HL-60 (cell line): ENCODE data around the gene ZNF410.

Source experiments
- DNase-seq, 2 experiments: peaks; one replicate each; pipeline ENCODE4 v3.0.0-alpha.2; 2010 to 2020; ENCODE audit warnings: low read depth in 1 of 2, low spot score in 1 of 2
- H3K27ac ChIP-seq: fragments of 250-450 bp; sonication (Bioruptor Pico); replicated peaks from 2 replicates; pipeline ENCODE4 v1.5.1; 2020; ENCODE audit warnings: mild to moderate bottlenecking, moderate library complexity
- H3K27me3 ChIP-seq: fragments of 250-450 bp; sonication (Bioruptor Pico); 2 replicates; pipeline ENCODE4 v1.5.1; 2021; ENCODE audit warnings: mild to moderate bottlenecking, moderate library complexity; ENCODE audit not compliant: insufficient read depth, poor library complexity, severe bottlenecking
- H3K4me3 ChIP-seq: replicated peaks from 2 replicates; pipeline ENCODE4 v1.5.1; 2011; ENCODE audit warnings: mild to moderate bottlenecking, control low read depth, low read length; ENCODE audit not compliant: insufficient read depth
- GABPA ChIP-seq: IDR thresholded peaks from 2 replicates; pipeline ENCODE4 v1.6.1; 2012; ENCODE audit warnings: low read depth
- POLR2AphosphoS5 ChIP-seq: IDR thresholded peaks from 2 replicates; pipeline ENCODE4 v1.6.1; 2012; ENCODE audit warnings: low read depth
- REST ChIP-seq: IDR thresholded peaks from 2 replicates; pipeline ENCODE4 v1.6.1; 2012; ENCODE audit warnings: low read depth; ENCODE audit not compliant: insufficient replicate concordance
- SPI1 ChIP-seq: IDR thresholded peaks from 2 replicates; pipeline ENCODE4 v1.6.1; 2012; ENCODE audit warnings: low read depth, mild to moderate bottlenecking, borderline replicate concordance
- TF ChIP-seq, protein P1 (sequence below): IDR thresholded peaks from one replicate; pipeline ENCODE4 v1.5.1; 2011; ENCODE audit warnings: low read length, control low read depth, inconsistent platforms; ENCODE audit not compliant: insufficient read depth

Gene ZNF410

GRCh38 chr14:73949752-73950734 is 63.4 kb downstream of the ZNF410 start, which contains the start of the genes COQ6 and FAM161B:
Gene COQ6, plus strand, starts transcription at chr14:73950302. Its CDS starts 31 bp downstream, at chr14:73950333.
Gene FAM161B, minus strand, starts transcription at chr14:73950094. Its CDS starts 68 bp downstream, at chr14:73950026.
- Histone ChIP-seq H3K4me3 (peak within 1 kb of the TSS; percentile 75), H3K27me3 (no peaks in the 10 kb centered on the region), H3K27ac (peak within 1 kb of the TSS; percentile 67)
- TF ChIP-seq REST (peak; percentile 26), POLR2AphosphoS5 (peak; percentile 49; the same call in 1 of the 2 replicates), SPI1 (no peak), GABPA (peak; percentile 51)
- TF ChIP-seq, protein P1, sequence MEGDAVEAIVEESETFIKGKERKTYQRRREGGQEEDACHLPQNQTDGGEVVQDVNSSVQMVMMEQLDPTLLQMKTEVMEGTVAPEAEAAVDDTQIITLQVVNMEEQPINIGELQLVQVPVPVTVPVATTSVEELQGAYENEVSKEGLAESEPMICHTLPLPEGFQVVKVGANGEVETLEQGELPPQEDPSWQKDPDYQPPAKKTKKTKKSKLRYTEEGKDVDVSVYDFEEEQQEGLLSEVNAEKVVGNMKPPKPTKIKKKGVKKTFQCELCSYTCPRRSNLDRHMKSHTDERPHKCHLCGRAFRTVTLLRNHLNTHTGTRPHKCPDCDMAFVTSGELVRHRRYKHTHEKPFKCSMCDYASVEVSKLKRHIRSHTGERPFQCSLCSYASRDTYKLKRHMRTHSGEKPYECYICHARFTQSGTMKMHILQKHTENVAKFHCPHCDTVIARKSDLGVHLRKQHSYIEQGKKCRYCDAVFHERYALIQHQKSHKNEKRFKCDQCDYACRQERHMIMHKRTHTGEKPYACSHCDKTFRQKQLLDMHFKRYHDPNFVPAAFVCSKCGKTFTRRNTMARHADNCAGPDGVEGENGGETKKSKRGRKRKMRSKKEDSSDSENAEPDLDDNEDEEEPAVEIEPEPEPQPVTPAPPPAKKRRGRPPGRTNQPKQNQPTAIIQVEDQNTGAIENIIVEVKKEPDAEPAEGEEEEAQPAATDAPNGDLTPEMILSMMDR, result no peak
- DNase-seq, result peak; percentile 57 to 89

DNA sequence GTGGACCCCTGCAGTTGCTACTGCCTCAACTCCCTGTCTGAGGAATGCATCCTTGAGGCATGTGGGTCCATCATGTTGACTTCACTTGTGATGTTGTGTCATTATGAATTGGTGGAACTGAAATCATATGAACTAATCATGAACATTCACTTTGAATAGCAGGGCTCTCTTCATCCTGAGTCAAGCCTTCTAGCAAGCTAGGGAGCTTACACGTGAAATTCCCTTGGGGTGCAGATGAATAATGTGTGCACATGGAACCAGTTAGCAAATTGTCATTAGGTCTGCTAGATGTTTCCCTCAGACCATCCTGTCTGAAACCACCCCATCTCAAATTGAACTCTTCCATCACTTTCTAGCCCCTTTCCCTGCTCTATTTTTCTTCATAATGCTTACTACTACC is 67.1 kb downstream of the ZNF410 start:
- TF ChIP-seq, protein P1, result no peak
- TF ChIP-seq GABPA (no peak), REST (no peak), POLR2AphosphoS5 (no peak), SPI1 (no peak)
- no peak for DNase-seq
- Histone ChIP-seq H3K27me3 (no peaks in the 10 kb centered on the region), H3K27ac (no peak overlapping the region), H3K4me3 (no peak overlapping the region)

- Histone ChIP-seq H3K27me3 (no peaks in the 10 kb centered on the region), H3K4me3 (no peak overlapping the region), H3K27ac (no peak overlapping the region)
- no peak for TF ChIP-seq GABPA
- TF ChIP-seq, protein P1, result no peak
- DNase-seq, result no peak
Measured at GRCh38 chr14:73955674-73956073, 69.0 kb downstream of the ZNF410 start.
